ENCODE measurements around the gene PTPRD. TPM values are rescaled to one million over a fixed set of nuclear protein-coding genes. Genes with fewer than 3 reads are reported as not detected.

The PTPRD gene
- polyA plus RNA-seq, 1 experiment, result 0.39 TPM

DNA sequence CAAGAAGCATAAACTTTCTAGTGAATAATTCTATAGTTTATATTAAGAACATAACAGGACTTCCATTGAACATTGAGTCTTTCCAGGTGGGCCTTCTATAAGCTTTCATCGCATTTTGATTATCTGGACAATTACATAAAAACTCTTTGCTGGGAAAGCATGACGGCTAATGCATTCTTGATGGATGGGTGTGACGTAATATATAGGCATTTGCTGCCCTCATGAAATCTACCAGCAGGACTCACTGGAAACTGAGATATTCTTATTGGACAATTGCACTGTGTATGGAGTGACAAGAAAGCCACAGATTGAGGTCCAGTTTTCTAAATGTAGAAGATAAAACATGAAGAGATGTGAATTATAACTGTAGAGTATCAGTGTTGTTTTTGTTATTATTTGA lies 15.0 kb downstream of the PTPRD start:
- POLR2A ChIA-PET, result no interaction called here
- CTCF ChIA-PET, result no interaction called here
- H3K36me3 ChIP-seq (ENCODE audit: control insufficient read depth, insufficient read depth, low read length), result no peaks in the 10 kb centered on the region
- H3K4me3 ChIP-seq (ENCODE audit: low read depth, low read length), result no peak overlapping the region
- H3K27me3 ChIP-seq (ENCODE audit: control insufficient read depth, insufficient read depth, low read length), result no peaks in the 10 kb centered on the region
- DNase-seq (ENCODE audit: low read depth), result no peak
- no peak for TF ChIP-seq CTCF (IDR thresholded peaks at IDR 0.05; ENCODE audit: insufficient read depth, low read depth, low read length)

DNA sequence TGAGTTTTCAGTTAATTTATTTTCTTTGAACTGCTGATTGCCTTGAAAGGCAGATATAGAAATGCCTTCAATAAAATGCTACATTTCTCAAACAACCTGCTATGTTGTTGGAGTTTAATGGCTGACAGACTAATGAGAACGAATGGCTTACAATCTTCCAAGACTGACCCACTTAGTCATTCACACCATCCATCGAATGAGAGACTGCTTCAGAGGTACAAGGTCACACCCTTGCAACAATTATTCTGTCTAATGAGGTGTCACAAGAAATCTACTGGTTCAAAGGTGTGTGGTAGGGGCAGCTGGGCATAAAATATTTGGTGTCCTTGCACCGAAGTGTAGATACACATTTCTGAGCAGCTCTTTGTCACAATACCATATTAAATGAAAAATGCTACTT lies 18.3 kb downstream of the PTPRD start:
- ChIA-PET CTCF (no interaction called here), POLR2A (no interaction called here)
- no peak for DNase-seq (ENCODE audit: low read depth)
- Histone ChIP-seq H3K4me3 (ENCODE audit: low read depth, low read length) (no peak overlapping the region), H3K27me3 (ENCODE audit: control insufficient read depth, insufficient read depth, low read length) (no peaks in the 10 kb centered on the region), H3K36me3 (ENCODE audit: control insufficient read depth, insufficient read depth, low read length) (no peaks in the 10 kb centered on the region)
- TF ChIP-seq CTCF (IDR thresholded peaks at IDR 0.05; ENCODE audit: insufficient read depth, low read depth, low read length), result no peak

DNA sequence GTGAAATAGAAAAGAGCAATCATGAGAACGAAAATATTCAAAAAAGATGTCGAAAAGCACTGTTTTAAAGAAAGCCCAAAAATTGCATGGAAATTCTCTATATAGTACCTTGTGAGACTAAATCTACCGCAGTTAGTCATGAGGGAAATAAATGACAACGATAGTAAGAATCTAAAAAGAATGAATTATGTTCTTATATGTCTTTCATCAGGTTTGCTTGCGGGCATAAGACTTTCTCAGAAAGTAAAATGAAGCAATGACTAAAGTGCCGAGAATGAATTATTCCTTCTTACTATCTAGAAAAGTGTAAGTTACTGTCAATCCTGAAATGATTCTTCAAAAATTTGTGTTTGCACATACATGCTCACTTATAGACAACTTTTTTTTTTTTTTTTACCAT lies 26.4 kb downstream of the PTPRD start:
- no peak for TF ChIP-seq CTCF (IDR thresholded peaks at IDR 0.05; ENCODE audit: insufficient read depth, low read depth, low read length)
- POLR2A ChIA-PET, result no interaction called here

GRCh38 chr9:10571699-10572098 lies 41.1 kb downstream of the PTPRD start:
- no peak for TF ChIP-seq CTCF (IDR thresholded peaks at IDR 0.05; ENCODE audit: insufficient read depth, low read depth, low read length)
- CTCF ChIA-PET, result no interaction called here
- POLR2A ChIA-PET, result no interaction called here
- DNase-seq (ENCODE audit: low read depth), result no peak
- Histone ChIP-seq H3K27me3 (ENCODE audit: control insufficient read depth, insufficient read depth, low read length) (no peaks in the 10 kb centered on the region), H3K4me3 (ENCODE audit: low read depth, low read length) (no peak overlapping the region), H3K36me3 (ENCODE audit: control insufficient read depth, insufficient read depth, low read length) (no peaks in the 10 kb centered on the region)

More for the DNA sequence above, 26.4 kb downstream of the PTPRD start:
- Histone ChIP-seq H3K27me3 (ENCODE audit: control insufficient read depth, insufficient read depth, low read length) (no peaks in the 10 kb centered on the region), H3K4me3 (ENCODE audit: low read depth, low read length) (no peak overlapping the region), H3K36me3 (ENCODE audit: control insufficient read depth, insufficient read depth, low read length) (no peaks in the 10 kb centered on the region)
- CTCF ChIA-PET, result no interaction called here
- DNase-seq (ENCODE audit: low read depth), result no peak

DNA sequence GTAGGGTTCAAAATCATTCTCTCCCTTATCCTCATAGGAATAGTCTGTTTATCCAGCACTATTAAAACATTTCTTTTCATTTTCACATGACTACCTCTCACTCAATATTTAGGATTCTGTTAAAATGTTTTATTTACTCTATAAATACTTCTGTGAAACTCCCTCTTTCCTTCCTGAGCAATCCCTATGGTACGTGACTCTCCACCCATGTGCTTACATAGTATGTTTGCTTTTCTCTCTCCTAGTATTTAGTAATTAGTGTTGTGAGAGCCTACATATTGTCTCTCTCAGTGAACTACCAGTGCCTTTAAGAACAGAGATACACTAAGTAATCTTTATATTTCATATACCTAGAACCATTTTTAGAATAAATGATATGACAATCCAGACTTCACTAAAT lies 46.0 kb downstream of the PTPRD start:
- CTCF ChIA-PET, result no interaction called here
- TF ChIP-seq CTCF (IDR thresholded peaks at IDR 0.05; ENCODE audit: insufficient read depth, low read depth, low read length), result no peak
- Histone ChIP-seq H3K4me3 (ENCODE audit: low read depth, low read length) (no peak overlapping the region), H3K36me3 (ENCODE audit: control insufficient read depth, insufficient read depth, low read length) (no peaks in the 10 kb centered on the region), H3K27me3 (ENCODE audit: control insufficient read depth, insufficient read depth, low read length) (no peaks in the 10 kb centered on the region)
- no peak for DNase-seq (ENCODE audit: low read depth)
- POLR2A ChIA-PET, result no interaction called here
